HG03460 (cell line): ENCODE results near the gene CBR1.
A peak's percentile ranks its signal among the peaks of the same experiment; 100 is the strongest.
"Not testable (repeated sequence)": the region's sequence is repeated elsewhere in the genome, so short reads cannot be mapped to it uniquely, and the experiment has no call there.

Experiments
- ATAC-seq: cut with Tn5 transposase; IDR thresholded peaks from one replicate; pipeline ENCODE4 v1.9.1; 2021; ENCODE audit not compliant: unreplicated experiment

Gene CBR1

DNA sequence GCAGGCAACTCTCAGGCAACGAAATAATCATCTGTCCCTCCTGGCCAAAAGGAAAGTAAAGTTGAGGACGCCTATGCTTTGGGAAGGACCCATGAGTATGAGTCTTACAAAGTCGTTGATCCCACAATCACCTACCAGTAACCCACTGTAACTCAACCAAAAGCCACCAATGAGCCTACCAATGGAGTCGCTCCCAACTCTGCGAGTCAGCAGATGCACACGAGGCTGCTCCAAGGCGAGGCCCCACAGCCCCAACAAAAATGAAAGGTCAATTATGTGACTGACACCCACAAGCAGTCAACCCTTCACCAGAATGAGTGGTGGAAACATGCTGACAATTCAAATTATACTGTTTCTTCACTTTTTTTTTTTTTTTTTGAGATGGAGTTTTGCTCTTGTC is 21.5 kb upstream of the CBR1 start:
- ATAC-seq, result no peak

DNA sequence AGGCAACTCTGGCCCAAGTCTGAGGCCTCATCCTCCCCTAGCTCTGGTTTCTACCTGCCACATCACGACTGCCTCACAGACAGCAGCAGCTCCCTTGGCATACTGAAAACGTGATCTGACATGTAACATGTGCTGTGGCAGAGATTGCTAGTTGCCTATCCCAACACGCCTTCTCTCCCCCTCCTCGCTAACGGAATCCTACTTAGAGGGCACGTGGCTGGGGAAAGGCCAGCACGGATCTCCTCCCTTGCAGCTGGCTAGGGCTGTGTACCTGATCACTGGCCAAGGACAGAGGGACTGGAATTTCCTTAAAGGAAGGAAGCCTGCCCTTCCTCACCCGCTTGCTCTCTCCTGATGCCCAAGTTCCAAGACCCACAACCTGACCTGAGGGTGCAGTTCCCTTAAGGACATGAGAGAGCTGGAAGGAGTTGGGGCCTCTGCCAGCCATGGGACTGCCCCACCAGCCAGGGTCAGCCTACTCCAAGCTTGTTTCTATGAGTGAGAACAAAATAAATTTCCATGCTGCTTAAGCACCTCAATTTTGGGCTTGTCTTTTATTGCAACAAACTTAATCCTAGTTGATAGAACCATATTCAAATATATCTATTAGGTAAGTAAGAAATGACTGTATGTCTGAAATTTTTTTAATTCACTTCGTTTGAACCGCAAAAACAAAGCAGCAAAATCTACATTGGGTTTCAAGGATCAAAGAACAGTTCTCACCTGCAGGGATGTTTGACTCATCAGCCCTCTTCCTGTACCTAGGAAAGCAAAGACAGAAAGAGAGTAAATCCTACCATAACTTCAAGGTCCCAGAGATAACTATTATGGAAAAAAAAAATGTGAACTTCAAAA is 16.7 kb upstream of the CBR1 start:
- ATAC-seq, result no peak

DNA sequence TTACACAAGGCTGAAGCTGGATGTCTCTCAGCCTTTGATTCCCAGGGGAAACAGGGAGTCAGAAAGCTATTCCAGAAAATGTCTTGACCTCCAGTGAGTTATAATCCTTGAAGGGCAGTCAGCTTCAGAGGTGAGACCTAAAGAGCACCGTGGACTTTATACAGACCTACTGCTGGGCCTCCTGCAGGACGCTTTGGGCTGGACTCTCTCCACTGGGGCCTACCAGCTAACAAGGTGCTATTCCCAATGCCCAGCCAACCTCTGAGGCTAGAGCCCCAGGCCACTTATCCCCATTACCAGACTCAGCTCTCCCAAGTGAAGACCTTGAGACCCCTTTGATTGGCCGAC is 16.1 kb upstream of the CBR1 start:
- ATAC-seq, result no peak

DNA sequence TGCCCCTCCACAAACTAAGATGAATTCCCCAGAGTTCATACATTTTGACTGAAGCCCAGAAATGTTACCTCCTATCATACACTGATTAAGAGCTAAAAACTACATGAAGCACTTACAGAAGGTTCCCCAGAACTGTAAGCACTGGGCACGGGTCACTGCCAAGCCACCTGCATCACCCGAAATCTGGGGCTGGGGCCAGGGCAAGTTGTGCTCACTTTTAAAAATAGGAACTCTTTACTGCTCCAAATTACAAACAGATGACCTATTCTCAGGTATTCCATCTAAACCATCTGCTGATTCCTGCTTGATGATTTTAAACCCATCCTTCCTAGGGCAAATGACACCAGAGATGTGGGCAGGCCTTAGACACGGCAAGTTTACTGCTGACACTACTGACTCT is 14.3 kb upstream of the CBR1 start:
- no peak for ATAC-seq

DNA sequence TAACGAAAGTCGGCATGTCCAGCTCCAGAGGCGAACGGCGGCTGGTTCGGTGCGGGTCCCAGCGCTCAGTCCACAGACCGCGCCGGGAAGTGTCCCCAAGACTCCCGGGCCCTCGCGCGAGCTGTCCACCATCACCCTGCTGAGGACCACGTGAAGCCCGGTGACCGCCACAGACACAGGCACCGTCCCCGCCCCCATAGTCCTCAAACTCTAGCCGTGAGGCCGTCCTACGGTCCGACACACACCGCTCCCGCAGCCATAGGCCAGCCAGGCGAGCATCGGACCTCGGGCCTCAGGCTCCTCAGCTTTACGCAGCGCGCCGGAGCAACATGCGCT is 10.0 kb upstream of the CBR1 start:
- ATAC-seq, result peak; percentile 37

DNA sequence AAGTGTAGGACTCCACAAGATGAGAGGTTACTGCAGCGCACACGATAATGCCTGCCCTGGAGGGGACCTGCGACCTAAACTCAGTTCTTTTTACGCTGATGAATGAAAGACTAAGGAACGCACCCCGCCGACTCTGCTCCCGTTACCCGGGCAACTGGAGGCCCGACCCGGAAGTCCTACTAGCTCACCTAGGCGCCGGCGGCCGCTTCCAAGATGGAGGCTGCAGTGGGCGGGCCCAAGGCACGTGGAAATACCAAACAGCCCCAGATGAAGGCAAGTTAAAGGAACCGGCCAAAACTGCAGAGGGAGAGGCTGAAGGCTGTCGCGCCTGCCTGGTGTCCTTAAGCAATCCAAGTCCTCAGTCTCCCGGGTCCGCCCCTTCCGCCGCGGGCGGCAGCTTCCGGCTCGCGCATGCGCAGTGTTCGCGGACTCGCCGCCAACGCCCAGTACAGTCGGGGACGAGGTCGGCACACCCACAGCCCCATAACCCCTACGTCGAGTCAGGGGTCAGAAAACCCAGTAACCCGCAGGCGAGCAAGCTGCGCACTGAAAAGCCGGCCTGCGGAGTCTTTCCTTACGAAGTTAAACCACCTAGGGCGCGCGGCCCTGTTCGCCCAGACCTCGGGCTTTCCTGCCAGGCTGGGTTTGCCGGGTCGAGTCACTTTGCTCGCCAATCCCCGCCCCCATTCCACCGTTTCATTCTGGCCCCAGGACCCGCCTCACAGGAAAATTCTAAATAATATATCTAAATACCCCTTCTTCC is 9.5 kb upstream of the CBR1 start, which contains the start of gene SETD4:
TSS of gene SETD4 (minus strand) at position 368 of the 763 bp plus-strand sequence. CDS start 1,638 bp downstream, outside the sequence.
- peak; percentile 86 for ATAC-seq

DNA sequence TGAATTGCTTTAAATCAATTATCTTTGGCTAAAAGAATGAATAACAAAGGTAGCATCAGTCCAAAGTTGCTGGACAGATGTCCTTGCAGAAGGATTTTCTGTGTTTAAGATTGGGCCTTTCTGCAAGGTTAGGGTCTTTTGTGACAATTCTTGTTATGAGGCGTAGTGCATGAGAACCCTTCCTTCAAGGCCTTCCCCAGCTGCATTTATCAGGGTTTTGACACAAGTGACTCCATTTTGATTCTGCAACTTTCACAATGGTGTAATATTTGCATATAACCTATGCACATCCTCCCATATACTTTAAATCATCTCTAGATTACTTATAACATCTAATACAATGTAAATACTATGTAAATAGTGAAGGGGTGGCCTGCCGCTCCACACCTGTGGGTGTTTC is 8.4 kb upstream of the CBR1 start:
- ATAC-seq, result no peak

DNA sequence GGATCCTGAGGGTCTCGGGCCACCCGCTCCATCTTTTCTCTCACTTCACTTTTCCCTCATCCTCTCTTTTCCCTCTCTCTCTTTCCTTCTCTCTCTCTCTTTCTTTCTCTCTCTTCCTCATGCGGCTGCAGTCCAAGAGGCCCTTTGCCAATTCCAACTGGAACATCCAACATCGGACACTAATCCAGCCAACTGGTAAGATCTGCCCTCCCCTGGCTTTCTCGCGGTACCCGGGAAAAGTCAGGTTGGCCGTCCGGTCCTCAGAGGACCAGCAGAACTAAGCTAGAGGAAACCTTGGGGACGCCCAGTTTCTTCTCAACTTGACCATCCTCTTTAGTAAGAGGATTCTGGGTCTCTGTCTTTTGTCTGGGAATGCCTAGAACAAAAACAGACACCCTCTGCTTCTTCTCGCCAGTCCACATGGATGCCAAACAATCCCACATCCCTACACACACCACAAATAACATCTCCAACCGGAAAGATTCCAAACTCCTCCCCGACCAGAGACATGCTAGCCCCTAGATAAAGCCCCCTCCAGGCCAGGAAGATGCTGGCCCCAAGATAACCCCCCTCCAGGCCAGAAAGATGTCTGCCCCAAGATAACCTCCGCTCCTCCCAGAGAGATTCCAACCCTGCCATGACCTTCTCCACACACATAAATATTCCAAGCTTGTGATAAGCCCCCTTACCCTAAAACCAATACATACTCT is 6.3 kb upstream of the CBR1 start:
- no peak for ATAC-seq

DNA sequence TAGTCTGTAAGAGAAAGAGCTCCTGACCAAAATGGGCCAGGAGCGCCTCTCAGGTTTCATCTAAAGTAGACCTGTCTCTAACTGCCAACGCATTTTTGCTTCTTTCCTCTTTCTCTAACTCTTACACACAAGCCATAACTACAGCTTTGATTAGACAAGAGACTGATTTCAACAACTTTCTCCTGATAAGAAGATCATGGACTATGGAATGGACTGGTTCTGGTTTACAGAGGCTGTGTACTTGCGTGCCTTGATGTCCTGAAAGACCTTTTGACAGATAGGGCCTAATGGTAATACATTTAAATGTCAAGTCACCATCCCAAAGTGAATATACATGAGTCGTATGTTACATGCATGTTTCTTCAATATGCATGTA is 5.8 kb upstream of the CBR1 start:
- ATAC-seq, result no peak

DNA sequence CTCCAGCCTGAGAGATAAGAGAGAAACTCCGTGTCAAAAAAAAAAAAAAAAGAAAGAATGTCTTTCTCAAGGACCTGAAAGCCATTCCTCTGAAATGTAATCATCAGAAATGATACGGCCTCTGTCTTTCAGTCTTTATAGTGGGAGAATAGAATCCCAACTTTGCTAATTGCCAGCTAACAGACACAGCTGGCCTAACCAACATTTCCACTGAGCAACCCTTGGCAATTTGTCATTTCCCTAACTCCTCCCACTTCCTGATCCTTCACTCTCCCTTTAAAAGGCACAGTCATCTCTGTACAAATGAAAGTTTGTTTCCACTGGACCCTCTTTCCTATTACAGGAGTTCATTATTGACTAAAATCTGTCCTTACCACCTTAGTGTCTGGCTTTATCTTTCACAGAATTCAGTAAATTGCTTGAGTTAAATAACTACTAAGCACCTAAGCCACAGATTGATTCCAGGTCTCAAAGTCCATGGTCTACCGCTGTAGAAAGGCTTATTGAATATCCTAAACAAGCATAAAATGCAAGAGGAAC is 4.3 kb upstream of the CBR1 start:
- ATAC-seq, result no peak

DNA sequence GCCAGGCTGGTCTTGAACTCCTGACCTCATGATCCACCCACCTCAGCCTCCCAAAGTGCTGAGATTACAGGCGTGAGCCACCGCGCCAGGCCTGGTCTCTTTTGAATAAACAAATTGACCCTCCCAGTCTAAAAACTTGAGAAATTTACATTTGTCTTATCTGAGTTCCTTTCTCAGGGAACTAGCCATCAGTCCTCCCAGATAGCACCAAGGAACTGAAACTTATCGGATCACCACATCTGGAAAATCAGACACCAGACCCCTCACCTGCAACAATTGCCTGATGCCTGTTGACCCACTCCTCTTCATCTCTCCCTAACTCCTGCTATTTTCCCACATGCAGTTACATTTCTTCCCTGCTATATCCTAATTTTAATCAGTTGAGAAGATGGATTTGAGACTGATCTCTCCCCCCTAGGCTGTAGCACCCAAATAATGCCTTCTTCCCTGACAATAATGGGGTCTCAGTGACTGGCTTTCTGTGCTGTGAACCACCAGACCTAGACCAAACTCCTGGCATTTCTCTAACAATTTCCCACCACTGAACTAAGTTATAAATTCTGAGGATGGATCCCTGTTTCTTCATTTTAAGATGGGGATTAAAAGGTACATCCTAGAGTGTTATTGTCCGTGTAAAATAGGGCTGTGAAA is 951 bp upstream of the CBR1 start:
- no peak for ATAC-seq

DNA sequence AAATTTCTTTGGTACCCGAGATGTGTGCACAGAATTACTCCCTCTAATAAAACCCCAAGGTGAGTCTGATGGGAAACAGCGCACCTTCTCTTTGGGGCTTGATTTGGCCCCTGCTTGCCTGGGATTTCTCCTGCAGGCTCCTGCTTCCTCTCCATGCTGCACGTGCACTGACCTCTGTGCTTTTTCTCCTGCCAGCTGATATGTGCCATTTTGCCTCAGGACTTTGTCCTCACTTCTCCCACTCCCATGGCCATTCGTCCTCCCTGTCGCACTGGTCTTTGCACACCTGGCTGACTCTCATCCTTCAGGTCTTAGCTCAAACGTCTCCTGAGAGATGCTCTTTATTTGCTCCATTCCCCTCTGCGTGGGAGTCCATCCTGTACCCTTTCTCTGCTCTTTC is 1.2 kb downstream of the CBR1 start:
- no peak for ATAC-seq

DNA sequence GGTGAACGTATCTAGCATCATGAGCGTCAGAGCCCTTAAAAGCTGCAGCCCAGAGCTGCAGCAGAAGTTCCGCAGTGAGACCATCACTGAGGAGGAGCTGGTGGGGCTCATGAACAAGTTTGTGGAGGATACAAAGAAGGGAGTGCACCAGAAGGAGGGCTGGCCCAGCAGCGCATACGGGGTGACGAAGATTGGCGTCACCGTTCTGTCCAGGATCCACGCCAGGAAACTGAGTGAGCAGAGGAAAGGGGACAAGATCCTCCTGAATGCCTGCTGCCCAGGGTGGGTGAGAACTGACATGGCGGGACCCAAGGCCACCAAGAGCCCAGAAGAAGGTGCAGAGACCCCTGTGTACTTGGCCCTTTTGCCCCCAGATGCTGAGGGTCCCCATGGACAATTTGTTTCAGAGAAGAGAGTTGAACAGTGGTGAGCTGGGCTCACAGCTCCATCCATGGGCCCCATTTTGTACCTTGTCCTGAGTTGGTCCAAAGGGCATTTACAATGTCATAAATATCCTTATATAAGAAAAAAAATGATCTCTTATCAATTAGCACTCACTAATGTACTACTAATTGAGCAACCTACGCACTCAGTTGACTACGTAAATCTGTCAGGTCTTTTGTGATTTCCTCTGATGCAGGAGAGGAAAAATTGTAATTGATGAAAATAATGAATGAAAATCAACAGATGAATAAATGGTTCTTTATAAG is 2.8 kb downstream of the CBR1 start:
- no peak for ATAC-seq

DNA sequence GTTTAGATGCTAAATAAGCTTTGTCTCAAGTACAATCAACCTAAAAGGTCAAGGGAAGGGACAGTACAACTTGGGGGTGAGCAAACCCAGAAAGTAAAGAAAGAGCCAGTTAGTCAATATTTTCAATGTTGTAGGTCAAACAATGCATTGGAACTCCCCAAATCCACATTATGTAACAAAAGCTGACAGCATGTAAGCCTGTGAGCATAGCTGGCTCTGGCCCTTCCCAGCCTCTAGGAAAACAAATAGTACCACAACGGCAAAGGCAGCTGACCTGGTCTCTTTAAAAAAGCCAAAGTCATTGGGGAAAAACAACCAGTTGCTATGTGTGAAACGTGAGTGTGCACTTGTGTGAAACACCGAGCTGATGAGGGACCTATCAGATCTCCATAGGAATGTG is 3.4 kb downstream of the CBR1 start:
- no peak for ATAC-seq

DNA sequence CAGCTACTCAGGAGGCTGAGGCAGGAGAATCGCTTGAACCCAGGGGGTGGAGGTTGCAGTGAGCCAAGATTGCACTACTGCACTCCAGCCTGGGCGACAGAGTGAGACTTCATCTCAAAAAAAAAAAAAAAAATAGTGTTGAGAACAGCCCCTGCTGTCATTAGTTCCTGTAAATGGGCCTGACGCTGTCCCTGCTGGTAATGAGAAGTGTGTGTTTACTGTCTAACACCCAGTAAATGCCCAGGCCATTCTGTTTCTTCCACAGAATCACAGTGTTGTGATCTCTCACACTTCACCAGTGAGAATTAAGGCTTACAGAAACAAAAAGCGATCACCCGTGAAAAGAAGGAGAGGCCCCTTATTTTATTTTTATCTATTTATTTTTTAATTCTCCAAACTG is 4.1 kb downstream of the CBR1 start:
- not testable (repeated sequence) for ATAC-seq

DNA sequence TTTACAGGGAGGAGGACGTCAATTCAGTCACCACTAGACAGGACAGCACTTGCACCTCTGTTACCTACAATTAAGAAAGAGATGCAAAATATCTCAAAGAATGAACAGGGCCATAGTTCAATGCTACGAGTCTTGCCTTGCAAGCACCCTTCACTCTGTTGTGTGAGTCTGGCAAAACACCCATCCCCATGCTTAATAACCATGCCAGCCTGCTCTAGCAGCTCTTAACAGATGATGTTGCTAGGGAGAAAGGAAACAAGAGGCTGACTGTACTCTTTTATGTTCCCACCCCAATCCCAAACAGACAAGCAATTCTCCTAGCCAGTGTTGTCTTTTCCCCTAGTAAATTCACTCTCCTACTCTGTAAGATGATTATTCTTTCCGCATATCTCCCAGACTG is 5.3 kb downstream of the CBR1 start:
- ATAC-seq, result no peak

DNA sequence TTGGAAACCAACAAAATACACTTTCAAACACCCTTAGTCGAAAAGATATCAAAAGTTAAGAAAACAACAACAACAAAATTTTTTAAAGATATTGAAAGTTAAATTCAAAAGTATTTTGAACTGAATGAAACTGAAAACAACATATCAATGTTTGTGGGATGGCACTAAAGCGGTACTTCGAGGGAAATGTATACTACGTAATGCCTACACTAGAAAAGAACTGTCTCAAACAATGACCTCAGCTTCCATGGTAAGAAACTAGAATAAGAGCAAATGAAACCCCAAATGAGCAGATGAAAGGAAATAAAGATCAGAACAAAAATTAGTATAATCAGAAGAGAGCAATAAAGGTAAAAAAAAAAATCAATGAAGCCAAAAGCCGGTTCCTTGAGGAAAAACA is 6.1 kb downstream of the CBR1 start:
- no peak for ATAC-seq

DNA sequence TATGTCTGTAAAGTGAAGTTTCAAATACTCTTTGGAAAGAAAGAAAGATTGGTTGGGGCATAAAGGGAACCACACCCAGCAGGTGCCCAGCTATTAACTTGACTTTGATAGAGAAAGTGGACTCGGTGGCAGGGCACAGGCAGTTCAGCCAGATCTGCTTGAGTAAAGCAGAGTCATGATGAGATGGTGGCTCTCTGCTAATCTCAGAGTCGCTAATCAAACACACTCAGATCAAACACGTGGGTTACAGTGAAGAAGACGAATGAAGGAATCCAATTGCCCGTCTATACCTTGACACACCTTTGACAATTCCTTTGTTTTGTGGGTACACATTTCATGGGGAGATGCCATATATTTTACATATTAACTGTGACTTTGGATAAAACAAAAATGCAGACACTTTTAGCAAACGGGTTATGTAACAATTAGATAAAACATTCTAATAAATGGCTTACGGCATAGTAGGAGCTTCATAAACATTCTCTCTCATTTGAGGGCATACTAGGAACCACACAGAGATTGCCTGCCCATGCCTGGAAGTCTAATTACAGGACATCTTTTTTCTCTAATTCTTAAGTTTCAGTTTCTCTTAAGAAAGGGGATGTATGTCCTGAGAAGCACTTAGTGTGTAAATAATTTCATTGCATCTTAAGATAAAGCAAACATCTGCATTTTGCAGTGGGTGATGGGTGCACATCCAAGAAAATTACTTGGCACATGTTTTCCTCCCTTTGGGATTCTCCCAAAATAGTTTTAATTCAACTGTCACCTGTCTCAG is 7.2 kb downstream of the CBR1 start:
- ATAC-seq, result peak; percentile 57

DNA sequence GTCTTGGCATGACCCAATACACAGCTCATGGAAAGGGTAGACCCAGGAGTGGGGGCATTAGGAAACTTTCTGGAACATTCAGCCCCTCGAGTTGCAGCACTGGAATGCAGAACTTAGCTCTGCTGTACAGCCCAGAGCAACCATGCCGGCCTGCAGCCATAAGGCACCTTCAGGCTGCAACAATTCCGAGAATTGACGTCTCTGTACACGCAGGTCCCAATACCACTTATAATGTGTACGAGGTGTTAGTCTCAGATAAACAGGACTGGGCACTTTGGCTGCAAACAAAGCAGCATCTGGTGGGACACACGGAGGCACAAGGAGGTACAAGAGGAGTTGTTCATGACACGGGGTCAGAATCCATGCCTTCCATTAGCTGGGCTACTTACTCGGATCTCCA is 7.9 kb downstream of the CBR1 start:
- ATAC-seq, result no peak
